H1 (cell line): Measurements from ENCODE around the gene CHRM1. TPM values are rescaled to one million over a fixed set of nuclear protein-coding genes. Genes with fewer than 3 reads are reported as not detected.

Experiments
- BCL11A ChIP-seq, 2 experiments: IDR thresholded peaks; one replicate each; pipeline ENCODE4 v1.6.1; 2011; ENCODE audit warnings: low read depth in 2 of 2, low read length in 2 of 2, mild to moderate bottlenecking in 2 of 2
- EGR1 ChIP-seq: IDR thresholded peaks from 2 replicates; pipeline ENCODE4 v1.6.1; 2011; ENCODE audit warnings: low read depth, low read length, borderline replicate concordance
- HDAC2 ChIP-seq, 2 experiments: fragments of 300-600 bp in 1 of 2; sonication (generic) in 1 of 2; IDR thresholded peaks; 2 replicates each; pipeline ENCODE4 v1.6.1; 2011 to 2012; ENCODE audit warnings: low read depth in 2 of 2, low read length in 2 of 2, mild to moderate bottlenecking in 2 of 2, moderate library complexity in 2 of 2, borderline replicate concordance in 1 of 2, inconsistent platforms in 1 of 2
- KDM1A ChIP-seq: fragments of 200-600, 300-600 bp; sonication (generic); IDR thresholded peaks from 2 replicates; pipeline ENCODE4 v1.7.1; 2016; ENCODE audit warnings: mild to moderate bottlenecking, low read length, borderline replicate concordance
- PHF8 ChIP-seq: fragments of 200-600 bp; sonication (generic); conservative IDR thresholded peaks from 2 replicates; pipeline ENCODE4 v1.7.1; 2012; ENCODE audit warnings: low read depth, mild to moderate bottlenecking, inconsistent platforms, low read length, moderate library complexity
- POLR2A ChIP-seq, 2 experiments: IDR thresholded peaks; 1 replicate in 1 of 2; 2 replicates in 1 of 2; pipeline ENCODE4 v1.6.1; 2011; ENCODE audit warnings: low read depth in 2 of 2, low read length in 2 of 2, mild to moderate bottlenecking in 2 of 2; ENCODE audit errors: control extremely low read depth in 1 of 2
- RAD21 ChIP-seq, 2 experiments: IDR thresholded peaks in 1 of 2; conservative IDR thresholded peaks in 1 of 2; 2 replicates each; pipeline ENCODE4 v1.6.1; 2011; ENCODE audit warnings: low read depth in 2 of 2, low read length in 2 of 2, improper control_type of control experiment in 1 of 2, inconsistent platforms in 1 of 2, mild to moderate bottlenecking in 1 of 2, moderate library complexity in 1 of 2
- RFX5 ChIP-seq: IDR thresholded peaks from 2 replicates; pipeline ENCODE4 v1.6.1; 2011; ENCODE audit warnings: low read depth, low read length, improper control_type of control experiment, borderline replicate concordance
- SIRT6 ChIP-seq: IDR thresholded peaks from one replicate; pipeline ENCODE4 v1.7.1; 2012; ENCODE audit warnings: low read length, inconsistent platforms
- SP2 ChIP-seq: IDR thresholded peaks from 2 replicates; pipeline ENCODE4 v1.6.1; 2012; ENCODE audit warnings: mild to moderate bottlenecking, low read length, inconsistent platforms
- ZNF274 ChIP-seq: IDR thresholded peaks from 2 replicates; pipeline ENCODE4 v1.7.0; 2012; ENCODE audit warnings: low read length, borderline replicate concordance; ENCODE audit errors: extremely low read depth
- polyA plus RNA-seq, 7 experiments: library from polyadenylated mRNA; depleted of rRNA in 3 of 7; stranded (reverse) in 5 of 7; unstranded in 2 of 7; fragments of >200 nt in 5 of 7; fragments of 200-250 nt in 2 of 7; gene quantifications; 1 replicate in 5 of 7; 2 replicates in 1 of 7; 4 replicates in 1 of 7; pipeline versions ENCODE4 v1.2.1 to v1.2.3, GENCODE V29; 2011 to 2013; ENCODE audit warnings: missing spikeins in 2 of 7, mixed read lengths in 2 of 7
- total RNA-seq: library from RNA; stranded (reverse); fragmentation: NEBNext Ultra II Directional; extraction: Animal tissue kit (Norgen Biotek cat#: 25700); gene quantifications from 2 replicates; pipeline ENCODE4 v1.2.1, GENCODE V29; 2021
- TF ChIP-seq, protein P1 (sequence below): fragments of 300-600 bp; sonication (generic); IDR thresholded peaks from 2 replicates; pipeline ENCODE4 v1.7.1; 2012; ENCODE audit warnings: low read length, moderate library complexity, mild to moderate bottlenecking, inconsistent platforms; ENCODE audit not compliant: insufficient replicate concordance

The CHRM1 gene
- total and polyA plus RNA-seq, 2 of the 8 experiments (the other 6 are each of a cell fraction or from before 2014, with no cell fraction given) = 0.08 TPM; not detected in 1

DNA sequence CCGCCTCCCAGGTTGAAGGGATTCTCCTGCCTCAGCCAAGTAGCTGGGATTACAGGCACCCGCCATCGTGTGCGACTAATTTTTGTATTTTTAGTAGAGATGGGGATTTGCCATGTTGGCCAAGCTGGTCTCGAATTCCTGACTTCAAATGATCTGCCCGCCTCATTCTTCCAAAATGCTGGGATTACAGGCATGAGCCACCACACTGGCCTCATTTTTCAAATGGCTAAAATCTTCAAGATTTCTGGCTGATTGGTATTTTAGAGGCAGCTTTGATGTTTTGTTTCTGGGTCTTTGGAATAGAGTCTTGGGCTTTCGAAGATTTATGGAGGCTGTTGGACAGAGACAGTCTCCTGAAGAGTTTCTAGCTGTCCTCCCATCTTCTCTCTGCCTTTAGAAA lies 46.3 kb downstream of the CHRM1 start (continued):
- TF ChIP-seq, protein P1, sequence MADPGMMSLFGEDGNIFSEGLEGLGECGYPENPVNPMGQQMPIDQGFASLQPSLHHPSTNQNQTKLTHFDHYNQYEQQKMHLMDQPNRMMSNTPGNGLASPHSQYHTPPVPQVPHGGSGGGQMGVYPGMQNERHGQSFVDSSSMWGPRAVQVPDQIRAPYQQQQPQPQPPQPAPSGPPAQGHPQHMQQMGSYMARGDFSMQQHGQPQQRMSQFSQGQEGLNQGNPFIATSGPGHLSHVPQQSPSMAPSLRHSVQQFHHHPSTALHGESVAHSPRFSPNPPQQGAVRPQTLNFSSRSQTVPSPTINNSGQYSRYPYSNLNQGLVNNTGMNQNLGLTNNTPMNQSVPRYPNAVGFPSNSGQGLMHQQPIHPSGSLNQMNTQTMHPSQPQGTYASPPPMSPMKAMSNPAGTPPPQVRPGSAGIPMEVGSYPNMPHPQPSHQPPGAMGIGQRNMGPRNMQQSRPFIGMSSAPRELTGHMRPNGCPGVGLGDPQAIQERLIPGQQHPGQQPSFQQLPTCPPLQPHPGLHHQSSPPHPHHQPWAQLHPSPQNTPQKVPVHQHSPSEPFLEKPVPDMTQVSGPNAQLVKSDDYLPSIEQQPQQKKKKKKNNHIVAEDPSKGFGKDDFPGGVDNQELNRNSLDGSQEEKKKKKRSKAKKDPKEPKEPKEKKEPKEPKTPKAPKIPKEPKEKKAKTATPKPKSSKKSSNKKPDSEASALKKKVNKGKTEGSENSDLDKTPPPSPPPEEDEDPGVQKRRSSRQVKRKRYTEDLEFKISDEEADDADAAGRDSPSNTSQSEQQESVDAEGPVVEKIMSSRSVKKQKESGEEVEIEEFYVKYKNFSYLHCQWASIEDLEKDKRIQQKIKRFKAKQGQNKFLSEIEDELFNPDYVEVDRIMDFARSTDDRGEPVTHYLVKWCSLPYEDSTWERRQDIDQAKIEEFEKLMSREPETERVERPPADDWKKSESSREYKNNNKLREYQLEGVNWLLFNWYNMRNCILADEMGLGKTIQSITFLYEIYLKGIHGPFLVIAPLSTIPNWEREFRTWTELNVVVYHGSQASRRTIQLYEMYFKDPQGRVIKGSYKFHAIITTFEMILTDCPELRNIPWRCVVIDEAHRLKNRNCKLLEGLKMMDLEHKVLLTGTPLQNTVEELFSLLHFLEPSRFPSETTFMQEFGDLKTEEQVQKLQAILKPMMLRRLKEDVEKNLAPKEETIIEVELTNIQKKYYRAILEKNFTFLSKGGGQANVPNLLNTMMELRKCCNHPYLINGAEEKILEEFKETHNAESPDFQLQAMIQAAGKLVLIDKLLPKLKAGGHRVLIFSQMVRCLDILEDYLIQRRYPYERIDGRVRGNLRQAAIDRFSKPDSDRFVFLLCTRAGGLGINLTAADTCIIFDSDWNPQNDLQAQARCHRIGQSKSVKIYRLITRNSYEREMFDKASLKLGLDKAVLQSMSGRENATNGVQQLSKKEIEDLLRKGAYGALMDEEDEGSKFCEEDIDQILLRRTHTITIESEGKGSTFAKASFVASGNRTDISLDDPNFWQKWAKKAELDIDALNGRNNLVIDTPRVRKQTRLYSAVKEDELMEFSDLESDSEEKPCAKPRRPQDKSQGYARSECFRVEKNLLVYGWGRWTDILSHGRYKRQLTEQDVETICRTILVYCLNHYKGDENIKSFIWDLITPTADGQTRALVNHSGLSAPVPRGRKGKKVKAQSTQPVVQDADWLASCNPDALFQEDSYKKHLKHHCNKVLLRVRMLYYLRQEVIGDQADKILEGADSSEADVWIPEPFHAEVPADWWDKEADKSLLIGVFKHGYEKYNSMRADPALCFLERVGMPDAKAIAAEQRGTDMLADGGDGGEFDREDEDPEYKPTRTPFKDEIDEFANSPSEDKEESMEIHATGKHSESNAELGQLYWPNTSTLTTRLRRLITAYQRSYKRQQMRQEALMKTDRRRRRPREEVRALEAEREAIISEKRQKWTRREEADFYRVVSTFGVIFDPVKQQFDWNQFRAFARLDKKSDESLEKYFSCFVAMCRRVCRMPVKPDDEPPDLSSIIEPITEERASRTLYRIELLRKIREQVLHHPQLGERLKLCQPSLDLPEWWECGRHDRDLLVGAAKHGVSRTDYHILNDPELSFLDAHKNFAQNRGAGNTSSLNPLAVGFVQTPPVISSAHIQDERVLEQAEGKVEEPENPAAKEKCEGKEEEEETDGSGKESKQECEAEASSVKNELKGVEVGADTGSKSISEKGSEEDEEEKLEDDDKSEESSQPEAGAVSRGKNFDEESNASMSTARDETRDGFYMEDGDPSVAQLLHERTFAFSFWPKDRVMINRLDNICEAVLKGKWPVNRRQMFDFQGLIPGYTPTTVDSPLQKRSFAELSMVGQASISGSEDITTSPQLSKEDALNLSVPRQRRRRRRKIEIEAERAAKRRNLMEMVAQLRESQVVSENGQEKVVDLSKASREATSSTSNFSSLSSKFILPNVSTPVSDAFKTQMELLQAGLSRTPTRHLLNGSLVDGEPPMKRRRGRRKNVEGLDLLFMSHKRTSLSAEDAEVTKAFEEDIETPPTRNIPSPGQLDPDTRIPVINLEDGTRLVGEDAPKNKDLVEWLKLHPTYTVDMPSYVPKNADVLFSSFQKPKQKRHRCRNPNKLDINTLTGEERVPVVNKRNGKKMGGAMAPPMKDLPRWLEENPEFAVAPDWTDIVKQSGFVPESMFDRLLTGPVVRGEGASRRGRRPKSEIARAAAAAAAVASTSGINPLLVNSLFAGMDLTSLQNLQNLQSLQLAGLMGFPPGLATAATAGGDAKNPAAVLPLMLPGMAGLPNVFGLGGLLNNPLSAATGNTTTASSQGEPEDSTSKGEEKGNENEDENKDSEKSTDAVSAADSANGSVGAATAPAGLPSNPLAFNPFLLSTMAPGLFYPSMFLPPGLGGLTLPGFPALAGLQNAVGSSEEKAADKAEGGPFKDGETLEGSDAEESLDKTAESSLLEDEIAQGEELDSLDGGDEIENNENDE = no peak
- TF ChIP-seq RAD21 (IDR thresholded peaks at IDR 0.05 in 1 of 2, conservative IDR thresholded peaks at IDR 0.05 in 1 of 2; ENCODE audit: low read depth in 2 of 2, low read length in 2 of 2) (no peak), KDM1A (no peak), RFX5 (no peak), BCL11A (IDR thresholded peaks at IDR 0.05; ENCODE audit: low read depth in 2 of 2, low read length in 2 of 2) (no peak), SIRT6 (no peak), SP2 (no peak), PHF8 (no peak), EGR1 (no peak), ZNF274 (no peak), POLR2A (IDR thresholded peaks at IDR 0.05; ENCODE audit: control extremely low read depth in 1 of 2, low read depth in 2 of 2, low read length in 2 of 2) (no peak), HDAC2 (IDR thresholded peaks at IDR 0.05; ENCODE audit: borderline replicate concordance in 1 of 2, low read depth in 2 of 2, low read length in 2 of 2) (no peak)
